CD4-positive, alpha-beta memory T cell (primary cell): Measurements from ENCODE around the gene NUP210L. TPM values are rescaled to one million over a fixed set of nuclear protein-coding genes. Genes with fewer than 3 reads are reported as not detected.
A peak's percentile ranks its signal among the peaks of the same experiment; 100 is the strongest.
"Not testable (repeated sequence)": the region's sequence is repeated elsewhere in the genome, so short reads cannot be mapped to it uniquely, and the experiment has no call there.

Experiments used
- CTCF ChIA-PET: fragments of 350-600 bp; sonication (Branson Sonifier 250); formaldehyde crosslinking; loops from one replicate; lab custom pipeline; 2021; ENCODE audit warnings: inconsistent platforms; ENCODE audit not compliant: partially characterized antibody; lab: Charles Lee
- POLR2A ChIA-PET: fragments of 350-600 bp; sonication (Branson Sonifier 250); formaldehyde crosslinking; loops from one replicate; lab custom pipeline; 2021; ENCODE audit not compliant: partially characterized antibody; lab: Charles Lee
- DNase-seq, 5 donors: peaks; one replicate each; pipeline versions ENCODE4 v3.0.0 to v3.0.0-alpha.2; 2020 to 2022; ENCODE audit warnings: mixed read lengths in 1 of 5
- H3K27ac ChIP-seq: one replicate; pipeline ENCODE4 v1.7.0; 2013; ENCODE audit warnings: low read depth, low read length
- H3K27me3 ChIP-seq: 2 replicates; pipeline ENCODE4 v1.7.0; 2013; ENCODE audit warnings: mild to moderate bottlenecking, low read length, moderate library complexity; ENCODE audit not compliant: insufficient read depth
- H3K36me3 ChIP-seq: 2 replicates; pipeline ENCODE4 v1.7.0; 2013; ENCODE audit warnings: mild to moderate bottlenecking, low read length, moderate library complexity; ENCODE audit not compliant: insufficient read depth
- H3K4me1 ChIP-seq: 2 replicates; pipeline ENCODE4 v1.7.0; 2013; ENCODE audit warnings: mild to moderate bottlenecking, low read length, moderate library complexity; ENCODE audit not compliant: insufficient read depth
- H3K4me3 ChIP-seq, 2 donors: one replicate each; pipeline ENCODE4 v1.7.0; 2013; ENCODE audit warnings: low read length in 2 of 2, mild to moderate bottlenecking in 1 of 2
- H3K9me3 ChIP-seq, 2 donors: one replicate each; pipeline ENCODE4 v1.7.0; 2013; ENCODE audit warnings: low read length in 2 of 2, control low read depth in 1 of 2; ENCODE audit not compliant: control insufficient read depth in 1 of 2
- H3K27ac Mint-ChIP-seq, 7 donors: one replicate each; pipeline ENCODE4 v1.8.0; 2020 to 2021; ENCODE audit warnings: mixed read lengths in 7 of 7, mild to moderate bottlenecking in 6 of 7, inconsistent platforms in 3 of 7, moderate library complexity in 3 of 7
- H3K27me3 Mint-ChIP-seq, 2 donors: one replicate each; pipeline ENCODE4 v1.8.0; 2020 to 2021; ENCODE audit warnings: mixed read lengths in 2 of 2
- H3K36me3 Mint-ChIP-seq, 2 donors: one replicate each; pipeline ENCODE4 v1.8.0; 2020 to 2021; ENCODE audit warnings: mixed read lengths in 2 of 2, inconsistent platforms in 1 of 2, mild to moderate bottlenecking in 1 of 2
- H3K4me1 Mint-ChIP-seq, 4 donors: one replicate each; pipeline ENCODE4 v1.8.0; 2020 to 2021; ENCODE audit warnings: mixed read lengths in 4 of 4, mild to moderate bottlenecking in 1 of 4
- H3K4me3 Mint-ChIP-seq, 8 donors: one replicate each; pipeline ENCODE4 v1.8.0; 2020 to 2021; ENCODE audit warnings: mixed read lengths in 8 of 8, mild to moderate bottlenecking in 7 of 8, moderate library complexity in 6 of 8, inconsistent platforms in 3 of 8
- H3K9me3 Mint-ChIP-seq, 8 donors: one replicate each; pipeline ENCODE4 v1.8.0; 2020 to 2021; ENCODE audit warnings: mixed read lengths in 8 of 8, mild to moderate bottlenecking in 5 of 8, inconsistent platforms in 3 of 8, moderate library complexity in 1 of 8
- intact Hi-C: fragments of 100-400 bp; cut with micrococcal nuclease; formaldehyde crosslinking; loops from one replicate; pipeline ENCODE4 v1.15.1; 2023
- polyA plus RNA-seq, 2 donors: library from polyadenylated mRNA; unstranded; fragments of 300-500 nt; fragmentation: Illumina TruSeq; gene quantifications; one replicate each; pipeline ENCODE4 v1.2.3, GENCODE V29; 2021
- total RNA-seq, 2 experiments: library from RNA; stranded (reverse); gene quantifications; one replicate each; pipeline ENCODE4 v1.2.3, GENCODE V29; 2021

Gene NUP210L
- total and polyA plus RNA-seq, 4 experiments from 2014 or later: 0.14 to 0.23 (median 0.19) TPM; not detected in 1

GRCh38 chr1:154115180-154115579 is 39.7 kb downstream of the NUP210L start:
- H3K27me3 Mint-ChIP-seq: no peaks in the 10 kb centered on the region
- H3K4me1 ChIP-seq: peaks cover 13% of the 10 kb centered on the region
- intact Hi-C loops: no loop called here
- ChIA-PET POLR2A (interaction anchor here (1.2 kb wide), 1 partner anchor 124 kb away, joined by 3 read pairs; no protein-coding TSS in a partner anchor), CTCF (no interaction called here)
- H3K9me3 Mint-ChIP-seq: peaks cover 0 to 1% (median 0%) of the 10 kb centered on the region in 8 donors
- H3K27ac ChIP-seq: no peak overlapping the region
- DNase-seq: peak in 4 of 5 donors; percentile 16 to 29 (median 26)
- peak overlapping the region in 6 of 7 donors; percentile 8 to 88 (median 72) for H3K27ac Mint-ChIP-seq
- no peaks in the 10 kb centered on the region for H3K27me3 ChIP-seq
- H3K9me3 ChIP-seq: no peaks in the 10 kb centered on the region
- peaks cover 8 to 16% (median 11%) of the 10 kb centered on the region in 4 donors for H3K4me1 Mint-ChIP-seq
- no peaks in the 10 kb centered on the region for H3K36me3 Mint-ChIP-seq
- no peaks in the 10 kb centered on the region for H3K36me3 ChIP-seq
- H3K4me3 ChIP-seq: no peak overlapping the region
- H3K4me3 Mint-ChIP-seq: peak overlapping the region in 2 of 8 donors; percentile 30 to 38

GRCh38 chr1:154104433-154105082 is 50.3 kb downstream of the NUP210L start:
- Histone ChIP-seq H3K4me1 (no peaks in the 10 kb centered on the region), H3K4me3 (no peak overlapping the region), H3K36me3 (no peaks in the 10 kb centered on the region), H3K9me3 (no peaks in the 10 kb centered on the region), H3K27me3 (no peaks in the 10 kb centered on the region), H3K27ac (no peak overlapping the region)
- Mint-ChIP-seq H3K36me3 (no peaks in the 10 kb centered on the region), H3K27ac (peak overlapping the region in 1 of 7 donors; percentile 72), H3K27me3 (peaks cover 0 to 2% of the 10 kb centered on the region in 2 donors), H3K9me3 (no peaks in the 10 kb centered on the region), H3K4me1 (no peaks in the 10 kb centered on the region), H3K4me3 (no peak overlapping the region)
- no peak for DNase-seq
- CTCF ChIA-PET: no interaction called here
- intact Hi-C loops: no loop called here
- POLR2A ChIA-PET: no interaction called here

GRCh38 chr1:154100141-154100540 is 54.7 kb downstream of the NUP210L start:
- H3K4me1 ChIP-seq, POLR2A ChIA-PET, H3K9me3 ChIP-seq, H3K4me3 ChIP-seq, H3K27me3 ChIP-seq, H3K27ac Mint-ChIP-seq, H3K27me3 Mint-ChIP-seq, H3K4me3 Mint-ChIP-seq, H3K36me3 ChIP-seq, H3K36me3 Mint-ChIP-seq, H3K27ac ChIP-seq, H3K4me1 Mint-ChIP-seq, intact Hi-C loops, H3K9me3 Mint-ChIP-seq, DNase-seq, CTCF ChIA-PET: not testable (repeated sequence)

- Histone ChIP-seq H3K27ac (no peak overlapping the region), H3K4me3 (no peak overlapping the region), H3K9me3 (no peaks in the 10 kb centered on the region), H3K27me3 (no peaks in the 10 kb centered on the region), H3K36me3 (no peaks in the 10 kb centered on the region), H3K4me1 (no peaks in the 10 kb centered on the region)
- CTCF ChIA-PET: no interaction called here
- no peaks in the 10 kb centered on the region for H3K4me1 Mint-ChIP-seq
- H3K4me3 Mint-ChIP-seq: no peak overlapping the region
- no peaks in the 10 kb centered on the region for H3K27me3 Mint-ChIP-seq
- DNase-seq: no peak
- no peaks in the 10 kb centered on the region for H3K9me3 Mint-ChIP-seq
- intact Hi-C loops: no loop called here
- H3K36me3 Mint-ChIP-seq: no peaks in the 10 kb centered on the region
- POLR2A ChIA-PET: no interaction called here
- no peak overlapping the region for H3K27ac Mint-ChIP-seq
Measured at GRCh38 chr1:154097873-154098272, 57.0 kb downstream of the NUP210L start.

- no peaks in the 10 kb centered on the region for H3K36me3 ChIP-seq
- no peak overlapping the region for H3K4me3 ChIP-seq
- H3K27me3 Mint-ChIP-seq: no peaks in the 10 kb centered on the region
- ChIA-PET CTCF (no interaction called here), POLR2A (no interaction called here)
- H3K9me3 ChIP-seq: no peaks in the 10 kb centered on the region
- no peaks in the 10 kb centered on the region for H3K27me3 ChIP-seq
- no peaks in the 10 kb centered on the region for H3K4me1 Mint-ChIP-seq
- no peak overlapping the region for H3K4me3 Mint-ChIP-seq
- H3K9me3 Mint-ChIP-seq: peaks cover 0 to 2% (median 0%) of the 10 kb centered on the region in 8 donors
- H3K36me3 Mint-ChIP-seq: no peaks in the 10 kb centered on the region
- no peaks in the 10 kb centered on the region for H3K4me1 ChIP-seq
- H3K27ac Mint-ChIP-seq: no peak overlapping the region
- intact Hi-C loops: no loop called here
- no peak overlapping the region for H3K27ac ChIP-seq
- DNase-seq: no peak
Measured at GRCh38 chr1:154095456-154096060, 59.3 kb downstream of the NUP210L start.

GRCh38 chr1:154094411-154094810 is 60.5 kb downstream of the NUP210L start:
- Histone ChIP-seq H3K36me3 (no peaks in the 10 kb centered on the region), H3K4me3 (no peak overlapping the region), H3K9me3 (no peaks in the 10 kb centered on the region), H3K27me3 (no peaks in the 10 kb centered on the region), H3K27ac (no peak overlapping the region), H3K4me1 (no peaks in the 10 kb centered on the region)
- H3K4me1 Mint-ChIP-seq: no peaks in the 10 kb centered on the region
- H3K36me3 Mint-ChIP-seq: no peaks in the 10 kb centered on the region
- H3K4me3 Mint-ChIP-seq: no peak overlapping the region
- ChIA-PET POLR2A (no interaction called here), CTCF (no interaction called here)
- intact Hi-C loops: no loop called here
- no peak for DNase-seq
- no peak overlapping the region for H3K27ac Mint-ChIP-seq
- peaks cover 0 to 2% (median 0%) of the 10 kb centered on the region in 8 donors for H3K9me3 Mint-ChIP-seq
- H3K27me3 Mint-ChIP-seq: no peaks in the 10 kb centered on the region

- DNase-seq: no peak
- H3K4me3 Mint-ChIP-seq: no peak overlapping the region
- Histone ChIP-seq H3K27me3 (no peaks in the 10 kb centered on the region), H3K4me1 (no peaks in the 10 kb centered on the region), H3K4me3 (no peak overlapping the region), H3K27ac (no peak overlapping the region), H3K9me3 (no peaks in the 10 kb centered on the region), H3K36me3 (no peaks in the 10 kb centered on the region)
- H3K27ac Mint-ChIP-seq: no peak overlapping the region
- CTCF ChIA-PET: no interaction called here
- intact Hi-C loops: no loop called here
- no peaks in the 10 kb centered on the region for H3K4me1 Mint-ChIP-seq
- POLR2A ChIA-PET: no interaction called here
- peaks cover 0 to 2% (median 0%) of the 10 kb centered on the region in 8 donors for H3K9me3 Mint-ChIP-seq
- no peaks in the 10 kb centered on the region for H3K27me3 Mint-ChIP-seq
- no peaks in the 10 kb centered on the region for H3K36me3 Mint-ChIP-seq
Measured at GRCh38 chr1:154093699-154094098, 61.2 kb downstream of the NUP210L start.
